T47D (cell line): ENCODE results near the gene RGS13.

Experiments
- DNase-seq, 2 experiments: peaks; one replicate each; pipeline versions ENCODE4 v3.0.0 to v3.0.0-alpha.2; 2011 to 2012; ENCODE audit warnings: low read depth in 1 of 2, low spot score in 1 of 2
- JUND ChIP-seq: IDR thresholded peaks from 2 replicates; pipeline ENCODE4 v1.6.1; 2012; ENCODE audit warnings: low read depth
- in situ Hi-C: cut with HindIII; loops from 2 replicates; pipeline ENCODE4 v1.10.0; 2016; ENCODE audit warnings: low sequenced_read_pairs, low pct_unique_long_range_greater_than_20kb

The RGS13 gene

DNA sequence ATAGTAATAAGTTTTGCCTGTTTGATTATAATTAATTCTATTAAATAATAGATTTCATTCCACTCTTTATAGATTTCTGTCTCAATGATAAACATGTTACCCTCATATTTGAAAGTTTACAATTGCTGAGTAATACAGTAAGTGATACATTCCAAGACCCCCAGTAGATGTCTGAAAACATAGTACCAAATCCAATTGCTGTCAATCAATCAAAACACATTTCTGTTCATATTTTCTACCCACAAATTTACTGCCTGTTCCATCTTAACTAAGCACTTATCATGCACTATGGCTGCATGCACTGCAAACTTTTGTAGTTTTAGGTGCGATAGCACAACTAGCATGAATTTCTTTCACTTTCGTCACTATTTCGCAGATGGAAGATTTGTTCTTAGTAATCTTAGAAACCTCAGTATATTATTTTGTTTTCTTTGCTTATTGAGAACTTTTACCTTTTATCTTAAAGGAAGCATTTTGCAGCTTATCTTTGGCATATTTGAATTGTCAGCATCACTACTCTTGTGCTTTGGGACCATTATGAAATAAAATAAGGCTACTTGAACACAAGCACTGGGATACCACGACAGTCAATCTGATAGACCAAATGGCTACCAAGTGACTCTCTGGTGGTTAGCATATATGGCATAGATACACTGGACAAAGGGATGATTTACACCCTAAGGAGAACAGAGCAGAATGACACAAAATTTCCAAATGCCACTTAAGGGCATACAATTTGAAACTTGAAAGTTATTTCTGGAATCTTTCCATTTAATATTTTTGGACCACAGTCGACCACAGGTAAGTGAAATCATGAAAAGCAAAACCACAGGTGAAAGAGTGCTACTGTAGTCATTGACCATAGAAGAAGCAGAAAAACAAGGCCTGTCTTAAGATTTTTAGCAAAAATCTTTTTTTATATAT lies 67.6 kb downstream of the RGS13 start:
- DNase-seq = no peak
- in situ Hi-C loops = no loop called here
- no peak for TF ChIP-seq JUND

DNA sequence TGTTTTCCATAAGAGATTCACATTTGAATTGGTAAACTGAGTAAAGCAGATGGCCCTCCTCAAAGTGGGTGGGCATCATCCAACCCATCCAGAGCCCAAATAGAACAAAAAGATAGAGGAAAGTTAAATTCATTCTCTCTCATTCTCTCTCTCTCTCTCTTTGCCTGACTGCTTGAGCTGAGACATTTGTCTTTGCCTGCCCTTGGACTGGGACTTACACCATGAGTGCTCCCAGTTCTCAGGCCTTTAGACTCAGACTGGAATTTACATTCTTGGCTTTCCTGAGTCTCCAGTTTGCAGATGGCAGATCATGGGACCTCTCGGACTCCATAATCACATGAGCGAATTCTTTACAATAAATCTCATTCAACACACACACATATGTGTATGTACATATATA lies 69.6 kb downstream of the RGS13 start:
- DNase-seq = no peak
- no peak for TF ChIP-seq JUND
- in situ Hi-C loops = no loop called here

DNA sequence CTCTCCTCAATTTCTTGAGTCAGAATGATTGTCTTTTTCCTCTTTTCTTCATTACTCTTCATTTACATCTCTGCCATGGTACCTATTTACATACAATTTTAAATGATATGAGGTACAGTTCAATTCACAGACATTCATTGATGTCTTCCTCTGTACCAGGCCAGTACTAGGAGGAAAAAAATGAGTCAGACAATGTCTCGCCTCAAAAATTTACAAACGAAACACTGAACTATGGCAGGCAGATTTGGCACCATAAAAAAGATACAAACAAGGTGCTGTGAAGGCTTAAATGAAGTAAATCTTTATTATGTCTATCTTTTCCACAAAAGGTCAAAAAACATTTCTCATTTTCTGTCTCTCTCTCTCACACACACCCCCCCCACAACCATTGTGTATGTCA lies 71.0 kb downstream of the RGS13 start:
- no peak for DNase-seq
- no peak for TF ChIP-seq JUND
- in situ Hi-C loops = no loop called here

DNA sequence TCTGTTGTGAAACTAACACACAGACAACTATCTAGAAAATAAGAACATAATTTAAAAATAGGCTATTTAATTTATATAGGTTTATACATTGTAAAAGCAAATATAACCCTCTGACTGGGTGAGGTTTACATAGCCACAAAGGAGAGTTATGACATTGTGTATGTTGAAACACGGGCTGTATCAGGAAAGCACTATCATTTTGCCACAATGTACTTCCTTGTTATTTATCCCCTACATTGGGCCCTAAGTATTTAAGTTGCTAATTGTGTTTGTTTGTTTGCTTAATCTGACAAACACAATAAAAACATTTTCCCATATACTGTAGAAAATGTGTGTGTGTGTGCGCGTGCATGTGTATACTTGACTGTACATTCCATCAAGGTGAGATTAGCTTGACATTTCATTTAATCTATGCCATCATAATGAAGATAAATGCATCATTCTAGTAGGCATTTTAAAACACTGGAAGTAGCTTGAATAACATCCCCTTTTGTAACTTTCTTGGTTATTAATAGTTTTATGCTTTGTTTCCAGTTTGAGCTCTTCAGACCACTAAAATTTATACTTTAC lies 72.1 kb downstream of the RGS13 start:
- no peak for DNase-seq
- in situ Hi-C loops = no loop called here
- no peak for TF ChIP-seq JUND

DNA sequence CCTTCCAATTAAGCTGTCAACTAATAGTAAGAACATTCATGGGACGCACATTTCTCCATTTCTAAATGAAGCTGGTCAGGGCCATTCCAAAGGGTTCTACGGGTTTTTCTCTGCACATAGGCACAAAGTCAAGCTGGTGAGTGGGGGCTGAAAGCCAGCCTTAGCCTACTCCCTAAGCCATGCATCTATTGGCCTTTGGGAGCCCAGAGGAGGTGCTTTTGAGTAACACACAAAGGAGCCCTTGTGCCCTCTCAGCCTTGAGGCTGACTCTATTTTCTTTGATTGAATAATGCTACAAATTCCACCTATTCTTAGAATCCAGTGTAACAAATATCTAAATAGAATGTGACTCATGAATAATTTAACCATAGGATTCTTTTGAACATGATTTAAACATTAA lies 73.6 kb downstream of the RGS13 start:
- TF ChIP-seq JUND = no peak
- in situ Hi-C loops = no loop called here

More for the DNA sequence above, 73.6 kb downstream of the RGS13 start:
- DNase-seq = no peak
